ENCODE measurements around the gene HSPB3. TPM values are rescaled to one million over a fixed set of nuclear protein-coding genes. Genes with fewer than 3 reads are reported as not detected.

HSPB3 gene
- total RNA-seq, 3 donors from 2014 or later: not detected

DNA sequence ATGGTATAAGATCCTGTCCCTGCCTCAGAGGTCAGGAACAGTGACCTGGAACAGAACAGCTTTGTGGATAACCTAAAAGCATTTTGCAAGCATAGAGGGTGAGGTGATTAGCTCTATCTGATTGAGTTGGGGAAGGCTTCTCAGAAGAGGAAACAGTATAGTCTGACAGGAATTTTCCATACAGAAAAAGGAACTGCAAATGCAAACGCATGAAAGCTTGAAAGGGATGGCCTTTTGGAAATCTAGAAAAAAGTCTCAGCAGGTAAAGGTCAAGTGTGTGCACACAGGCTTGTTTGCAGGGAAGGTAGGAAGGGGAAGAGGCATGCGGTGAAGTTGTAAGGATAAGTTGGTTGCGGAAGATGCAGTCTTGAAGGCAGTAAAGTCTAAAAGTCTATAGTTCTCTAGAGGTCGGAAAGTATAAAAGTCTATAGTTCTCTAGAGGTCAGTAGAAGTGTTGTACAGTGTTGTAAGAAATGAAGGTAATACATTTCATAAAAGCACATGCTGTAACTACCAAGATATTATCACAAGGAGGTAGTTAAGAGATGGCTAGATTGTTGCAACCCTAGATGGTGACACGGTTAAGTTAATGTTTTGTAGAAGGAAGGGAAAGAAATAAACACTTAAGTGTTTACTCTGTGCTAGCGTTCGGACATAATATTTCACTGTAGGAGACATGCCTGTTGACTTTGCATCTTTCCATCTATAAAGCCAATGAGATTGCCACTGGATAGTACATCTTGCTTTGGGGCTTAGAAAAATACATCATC lies 16.7 kb upstream of the HSPB3 start:
- no peak overlapping the region for H3K4me3 ChIP-seq
- intact Hi-C loops (cut with DNase I; ENCODE audit: low total_unique reads): no loop called here
- no peaks in the 10 kb centered on the region for H3K4me1 ChIP-seq
- H3K9me3 ChIP-seq: no peaks in the 10 kb centered on the region
- TF ChIP-seq POLR2AphosphoS5 (IDR thresholded peaks at IDR 0.05) (no peak), CTCF (IDR thresholded peaks at IDR 0.05) (no peak), POLR2A (IDR thresholded peaks at IDR 0.05) (no peak)
- no peak overlapping the region for H3K27ac ChIP-seq
- DNase-seq (ENCODE audit: low spot score in 2 of 2): no peak
- no peaks in the 10 kb centered on the region for H3K27me3 ChIP-seq
- no peaks in the 10 kb centered on the region for H3K36me3 ChIP-seq

DNA sequence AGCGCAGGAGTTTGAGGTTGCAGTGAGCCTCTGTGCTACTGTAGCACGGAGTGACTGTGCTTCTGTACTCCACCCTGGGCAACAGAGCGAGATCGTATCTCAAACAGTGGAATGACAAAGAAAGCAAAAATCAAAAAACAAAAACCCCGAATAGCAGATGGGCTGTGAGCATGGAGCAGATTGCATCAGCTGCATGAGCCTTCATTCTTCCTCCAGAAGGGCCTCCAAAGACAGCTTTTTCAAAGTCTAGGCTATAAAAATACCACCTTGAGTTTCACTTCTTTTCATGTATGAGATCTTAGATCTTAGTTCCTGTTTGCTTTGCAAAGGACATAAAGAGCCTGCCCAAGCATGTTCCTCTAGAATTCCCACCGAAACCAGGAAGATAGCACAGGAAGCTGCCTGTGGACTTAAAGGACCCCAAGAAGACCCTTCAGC lies 15.0 kb upstream of the HSPB3 start:
- intact Hi-C loops (cut with DNase I; ENCODE audit: low total_unique reads): no loop called here
- Histone ChIP-seq H3K27ac (peak overlapping the region; percentile 19 to 45), H3K27me3 (no peaks in the 10 kb centered on the region), H3K4me3 (no peak overlapping the region), H3K4me1 (no peaks in the 10 kb centered on the region), H3K36me3 (no peaks in the 10 kb centered on the region), H3K9me3 (no peaks in the 10 kb centered on the region)
- DNase-seq (ENCODE audit: low spot score in 2 of 2): no peak
- TF ChIP-seq CTCF (IDR thresholded peaks at IDR 0.05) (no peak), POLR2A (IDR thresholded peaks at IDR 0.05) (no peak), POLR2AphosphoS5 (IDR thresholded peaks at IDR 0.05) (no peak)

- intact Hi-C loops (cut with DNase I; ENCODE audit: low total_unique reads): no loop called here
- no peaks in the 10 kb centered on the region for H3K36me3 ChIP-seq
- TF ChIP-seq CTCF (IDR thresholded peaks at IDR 0.05) (no peak), POLR2A (IDR thresholded peaks at IDR 0.05) (no peak), POLR2AphosphoS5 (IDR thresholded peaks at IDR 0.05) (no peak)
- no peaks in the 10 kb centered on the region for H3K27me3 ChIP-seq
- H3K4me1 ChIP-seq: no peaks in the 10 kb centered on the region
- H3K4me3 ChIP-seq: no peak overlapping the region
- H3K9me3 ChIP-seq: no peaks in the 10 kb centered on the region
- DNase-seq (ENCODE audit: low spot score in 2 of 2): no peak
- H3K27ac ChIP-seq: peak overlapping the region in 1 of 2 donors; percentile 48
Observed at GRCh38 chr5:54442271-54442670, 13.2 kb upstream of the HSPB3 start.

DNA sequence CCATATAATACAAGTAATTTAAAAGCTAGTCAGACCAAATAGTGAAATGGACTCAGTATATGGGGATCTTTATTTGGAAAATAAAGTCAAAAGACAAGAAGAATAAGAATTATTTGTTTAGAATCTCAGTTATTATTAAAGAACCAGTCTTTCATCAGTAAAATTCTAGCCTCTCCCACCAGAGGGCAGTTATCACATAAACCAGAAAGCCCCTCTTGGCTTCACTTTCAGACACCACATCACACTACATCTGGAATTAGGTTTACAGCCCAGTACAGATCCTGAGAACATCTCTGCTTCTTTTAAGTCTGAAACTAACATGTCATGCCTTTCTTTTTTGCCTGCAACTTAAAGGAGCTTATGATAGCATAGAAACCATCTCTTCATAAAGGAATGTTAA lies 12.2 kb upstream of the HSPB3 start:
- no peaks in the 10 kb centered on the region for H3K9me3 ChIP-seq
- no peaks in the 10 kb centered on the region for H3K4me1 ChIP-seq
- H3K4me3 ChIP-seq: no peak overlapping the region
- no peaks in the 10 kb centered on the region for H3K27me3 ChIP-seq
- H3K27ac ChIP-seq: no peak overlapping the region
- intact Hi-C loops (cut with DNase I; ENCODE audit: low total_unique reads): no loop called here
- TF ChIP-seq POLR2AphosphoS5 (IDR thresholded peaks at IDR 0.05): no peak
- TF ChIP-seq CTCF (IDR thresholded peaks at IDR 0.05): no peak
- TF ChIP-seq POLR2A (IDR thresholded peaks at IDR 0.05): no peak
- H3K36me3 ChIP-seq: no peaks in the 10 kb centered on the region
- no peak for DNase-seq (ENCODE audit: low spot score in 2 of 2)

DNA sequence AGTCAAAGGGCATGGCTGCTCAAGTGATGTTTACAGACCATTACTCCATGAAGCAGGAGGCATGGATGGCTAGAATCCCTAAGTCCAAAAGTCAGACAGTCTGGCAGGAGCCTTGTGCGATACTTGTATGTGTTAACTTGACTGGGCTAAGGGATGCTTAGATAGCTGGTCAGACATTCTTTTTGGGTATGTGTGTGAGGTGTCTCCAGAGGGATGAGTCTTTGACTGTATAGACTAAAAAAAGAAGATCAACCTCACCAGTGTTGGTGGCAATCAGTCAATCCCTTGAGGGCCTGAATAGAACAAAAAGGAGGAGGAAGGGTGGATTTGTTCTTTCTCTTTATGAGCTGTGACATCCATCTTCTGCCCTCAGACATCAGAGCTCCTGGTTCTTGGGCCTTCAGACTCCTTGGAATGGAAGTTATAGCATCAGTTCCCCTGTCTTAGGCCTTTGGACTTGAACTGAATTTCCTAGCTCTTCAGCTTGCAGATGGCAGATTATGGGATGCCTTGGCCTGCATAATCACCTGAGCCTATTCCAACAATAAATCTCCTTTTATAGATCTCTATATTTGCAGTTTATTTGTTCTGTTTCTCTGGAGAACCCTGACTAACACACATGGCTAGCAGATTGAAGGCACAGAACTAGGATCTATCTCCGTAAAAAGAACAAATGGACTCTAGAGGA lies 9.7 kb upstream of the HSPB3 start:
- H3K9me3 ChIP-seq: no peaks in the 10 kb centered on the region
- H3K36me3 ChIP-seq: no peaks in the 10 kb centered on the region
- no peak for TF ChIP-seq CTCF (IDR thresholded peaks at IDR 0.05)
- TF ChIP-seq POLR2AphosphoS5 (IDR thresholded peaks at IDR 0.05): no peak
- no peak for TF ChIP-seq POLR2A (IDR thresholded peaks at IDR 0.05)
- H3K27ac ChIP-seq: no peak overlapping the region
- intact Hi-C loops (cut with DNase I; ENCODE audit: low total_unique reads): no loop called here
- no peaks in the 10 kb centered on the region for H3K27me3 ChIP-seq
- H3K4me1 ChIP-seq: no peaks in the 10 kb centered on the region
- DNase-seq (ENCODE audit: low spot score in 2 of 2): no peak
- no peak overlapping the region for H3K4me3 ChIP-seq

Data from breast epithelium (tissue), 4 donors.